HG03565 (cell line): ENCODE data around the gene GAREM1.
"Not testable (repeated sequence)": the region's sequence is repeated elsewhere in the genome, so short reads cannot be mapped to it uniquely, and the experiment has no call there.

Experiments used
- ATAC-seq: cut with Tn5 transposase; IDR thresholded peaks from one replicate; pipeline ENCODE4 v1.9.1; 2021; ENCODE audit warnings: mild to moderate bottlenecking, moderate library complexity; ENCODE audit not compliant: unreplicated experiment

The GAREM1 gene

GRCh38 chr18:32372381-32373061 is 98.2 kb downstream of the GAREM1 start:
- ATAC-seq: no peak

GRCh38 chr18:32372047-32372380 is 98.7 kb downstream of the GAREM1 start:
- no peak for ATAC-seq

GRCh38 chr18:32371384-32371783 is 99.3 kb downstream of the GAREM1 start:
- ATAC-seq: no peak

GRCh38 chr18:32368991-32369390 is 101.7 kb downstream of the GAREM1 start:
- ATAC-seq: no peak

GRCh38 chr18:32368170-32368569 is 102.5 kb downstream of the GAREM1 start:
- no peak for ATAC-seq

GRCh38 chr18:32366586-32367538 is 103.8 kb downstream of the GAREM1 start:
- no peak for ATAC-seq

- no peak for ATAC-seq
Measured at GRCh38 chr18:32362484-32362883, 108.2 kb downstream of the GAREM1 start.

- no peak for ATAC-seq
Measured at GRCh38 chr18:32360682-32361345, 109.9 kb downstream of the GAREM1 start.

GRCh38 chr18:32358529-32358928 is 112.2 kb downstream of the GAREM1 start:
- no peak for ATAC-seq

- ATAC-seq: no peak
Measured at GRCh38 chr18:32358075-32358474, 112.6 kb downstream of the GAREM1 start.

GRCh38 chr18:32355896-32356295 is 114.8 kb downstream of the GAREM1 start:
- no peak for ATAC-seq

- ATAC-seq: no peak
Measured at GRCh38 chr18:32354518-32354917, 116.2 kb downstream of the GAREM1 start.

GRCh38 chr18:32353257-32353656 is 117.4 kb downstream of the GAREM1 start:
- no peak for ATAC-seq

- ATAC-seq: no peak
Measured at GRCh38 chr18:32351032-32351431, 119.7 kb downstream of the GAREM1 start.

- ATAC-seq: no peak
Measured at GRCh38 chr18:32349728-32350395, 120.8 kb downstream of the GAREM1 start.

GRCh38 chr18:32346671-32347070 is 124.0 kb downstream of the GAREM1 start:
- no peak for ATAC-seq

- ATAC-seq: no peak
Measured at GRCh38 chr18:32343634-32344033, 127.0 kb downstream of the GAREM1 start.

- ATAC-seq: not testable (repeated sequence)
Measured at GRCh38 chr18:32341112-32341511, 129.6 kb downstream of the GAREM1 start.

- ATAC-seq: no peak
Measured at GRCh38 chr18:32339045-32339444, 131.6 kb downstream of the GAREM1 start.

GRCh38 chr18:32337821-32338220 is 132.9 kb downstream of the GAREM1 start:
- no peak for ATAC-seq

- ATAC-seq: no peak
Measured at GRCh38 chr18:32337347-32337746, 133.3 kb downstream of the GAREM1 start.
